Fibroblast of skin of left biceps (primary cell): ENCODE measurements around the gene SFXN5.

ENCODE experiments used
- DNase-seq, 2 experiments: peaks; one replicate each; pipeline ENCODE4 v3.0.0-alpha.2; 2013; ENCODE audit warnings: low read depth in 2 of 2

Gene SFXN5

GRCh38 chr2:72994991-72995380 is 76.5 kb downstream of the SFXN5 start:
- DNase-seq, result no peak

DNA sequence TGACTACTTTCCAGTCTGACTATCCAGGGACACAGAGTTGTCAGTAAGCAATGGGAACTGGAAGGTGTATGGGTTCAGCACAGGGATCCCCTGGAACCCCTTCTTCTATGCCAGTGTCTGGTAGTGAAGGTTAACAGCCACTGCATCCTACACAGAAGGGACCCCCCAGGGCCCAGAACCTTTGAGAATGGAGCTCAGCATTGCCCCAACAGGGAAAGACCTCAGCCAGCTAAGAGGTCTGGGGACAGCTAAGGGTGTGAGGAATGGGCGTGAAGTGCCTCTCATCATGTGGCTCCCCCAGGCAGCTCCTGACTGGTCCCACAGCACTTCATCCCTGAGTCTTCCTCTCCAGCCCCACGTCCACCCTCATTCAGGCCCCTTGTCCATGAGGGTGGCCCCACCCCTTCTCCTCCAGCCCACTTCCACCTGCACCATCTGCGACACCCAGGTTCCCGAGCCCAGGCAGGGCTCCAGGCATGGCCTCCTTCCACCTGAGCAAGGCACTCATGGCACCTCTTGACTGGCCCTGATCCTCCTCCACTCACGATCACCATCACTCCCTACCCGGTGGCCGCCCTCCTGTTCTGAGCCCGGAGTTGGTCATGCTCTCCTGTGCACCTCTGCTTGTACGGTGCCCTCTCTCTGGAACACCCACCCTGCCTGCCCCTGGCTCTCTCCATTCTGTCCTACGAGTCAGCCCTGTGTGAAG is 77.1 kb downstream of the SFXN5 start:
- no peak for DNase-seq

- no peak for DNase-seq
Observed at GRCh38 chr2:72993933-72994280, 77.6 kb downstream of the SFXN5 start.

- DNase-seq, result no peak
Observed at GRCh38 chr2:72993147-72993932, 78.2 kb downstream of the SFXN5 start.

GRCh38 chr2:72992734-72993102 is 78.8 kb downstream of the SFXN5 start:
- DNase-seq, result no peak

- DNase-seq, result no peak
Observed at GRCh38 chr2:72991980-72992733, 79.4 kb downstream of the SFXN5 start.

GRCh38 chr2:72991439-72991725 is 80.1 kb downstream of the SFXN5 start:
- DNase-seq, result no peak

- no peak for DNase-seq
Observed at GRCh38 chr2:72990695-72991438, 80.6 kb downstream of the SFXN5 start.

DNA sequence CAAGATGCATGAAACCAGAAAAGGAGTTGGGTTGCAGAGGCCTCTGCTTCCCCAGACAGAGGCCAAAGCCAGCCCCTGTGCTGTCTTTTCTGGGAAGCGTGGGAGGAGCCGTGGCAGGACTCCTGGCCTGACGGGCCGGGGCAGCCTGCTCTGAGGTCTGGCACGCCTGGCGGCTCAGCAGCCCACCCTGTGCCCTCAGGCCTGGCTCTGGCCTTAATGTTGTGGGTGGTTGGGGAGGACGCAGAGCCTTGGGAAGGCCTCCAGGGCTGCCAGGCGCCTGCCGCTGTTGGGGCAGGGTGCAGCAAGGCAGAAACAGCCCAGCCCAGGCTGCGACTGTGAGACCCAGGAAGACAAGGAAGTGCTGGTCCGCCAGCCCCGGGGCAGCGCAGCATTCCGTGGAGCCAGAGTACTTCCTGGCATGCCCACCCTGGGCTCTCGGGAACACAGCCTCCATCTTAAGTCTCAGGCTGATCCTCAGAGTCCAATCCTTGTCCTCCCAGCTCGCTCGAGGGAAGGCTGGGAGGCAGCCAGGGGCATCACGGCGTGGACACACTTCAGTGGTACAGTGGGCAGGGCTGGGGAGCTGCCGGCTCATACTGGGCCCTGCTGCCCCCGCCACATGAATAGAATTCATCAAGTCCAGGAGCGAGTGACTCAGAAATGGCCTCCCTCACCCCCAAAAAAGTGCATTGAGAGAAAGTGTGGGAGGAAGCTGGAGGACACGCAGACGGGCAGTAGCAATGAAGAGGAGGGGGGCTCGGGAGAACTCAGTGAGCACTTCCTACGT is 81.5 kb downstream of the SFXN5 start:
- no peak for DNase-seq

GRCh38 chr2:72988726-72989273 is 82.7 kb downstream of the SFXN5 start:
- DNase-seq, result no peak

- no peak for DNase-seq
Observed at GRCh38 chr2:72988041-72988440, 83.5 kb downstream of the SFXN5 start.

DNA sequence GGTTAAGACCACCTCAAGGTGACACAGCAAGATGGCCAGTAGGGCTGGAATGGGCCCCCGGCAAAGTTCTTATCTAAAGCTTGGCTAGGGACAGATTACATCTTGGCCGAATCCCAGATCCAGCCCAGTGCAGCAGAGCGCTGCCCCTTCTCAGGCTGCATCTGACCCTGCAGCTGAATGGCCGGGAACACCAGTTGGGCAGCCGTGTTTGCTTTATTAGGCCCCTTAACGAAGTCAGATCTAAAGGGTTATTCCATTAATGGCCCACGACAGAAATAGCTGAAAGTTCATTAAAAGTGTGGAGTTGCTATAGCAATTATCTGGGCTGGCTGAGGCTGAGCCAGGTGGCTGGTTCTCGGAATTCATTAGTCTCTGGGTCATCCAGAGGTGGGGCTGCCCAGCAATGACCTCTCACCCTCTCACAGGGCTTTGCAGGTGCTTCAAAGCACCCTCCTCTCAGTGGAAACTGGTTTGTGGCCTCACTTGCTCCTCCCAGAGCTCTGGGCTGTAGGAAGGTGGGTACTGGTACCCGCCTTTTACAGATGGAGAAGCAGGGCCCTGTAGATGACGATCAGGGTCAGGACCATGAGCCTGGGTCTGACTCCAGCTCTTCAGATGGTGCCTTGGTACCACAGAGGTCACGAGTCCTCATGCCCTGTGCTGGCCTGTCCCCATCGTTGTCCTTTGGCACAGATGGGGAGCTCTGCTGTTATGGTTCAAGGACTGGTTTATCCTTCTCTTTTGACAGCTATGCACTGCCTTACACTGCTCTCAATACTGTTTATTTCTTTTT is 85.4 kb downstream of the SFXN5 start:
- no peak for DNase-seq

DNA sequence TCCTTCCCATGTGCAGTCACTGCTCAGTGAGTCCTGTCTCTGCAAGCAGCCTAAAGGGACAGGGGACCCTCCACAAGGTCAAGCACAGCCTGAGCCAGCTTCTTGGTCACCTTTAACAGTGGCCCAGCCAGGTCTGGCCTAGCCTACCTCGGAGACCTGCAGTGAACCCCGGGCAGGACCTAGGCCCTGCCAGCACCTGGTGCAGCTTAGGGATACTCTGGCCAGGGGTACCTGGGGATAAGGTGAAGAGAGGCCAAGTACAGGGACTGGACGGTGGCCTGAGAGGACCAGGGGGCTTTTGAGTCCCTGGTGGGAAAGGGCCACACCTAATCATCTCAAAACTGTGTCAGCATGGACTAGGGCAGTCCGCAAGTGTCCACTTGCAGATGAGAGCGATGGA is 86.4 kb downstream of the SFXN5 start:
- no peak for DNase-seq

DNA sequence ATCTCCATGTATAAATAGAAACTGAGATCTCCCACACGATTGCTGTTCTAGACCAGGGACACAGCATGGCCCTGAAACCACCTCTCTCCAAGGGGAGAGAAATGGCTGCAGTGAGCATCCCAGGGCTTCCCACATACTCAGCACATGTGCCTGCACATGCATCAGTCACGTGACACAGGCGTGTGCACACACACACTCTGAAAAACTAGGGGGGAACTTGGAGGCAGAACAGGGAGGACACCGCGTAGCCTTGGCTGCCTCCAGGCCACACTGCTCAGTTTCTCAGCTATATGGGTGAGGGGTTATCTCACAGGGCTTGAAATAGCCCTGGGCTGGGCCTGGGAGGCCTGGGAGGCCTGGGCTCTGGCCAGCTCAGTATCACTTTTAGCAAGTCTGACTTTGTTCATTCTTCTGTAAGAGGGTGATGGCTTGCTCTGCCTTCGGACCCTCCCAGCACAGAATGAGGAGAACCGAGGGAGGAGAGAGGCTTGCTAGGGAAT is 87.3 kb downstream of the SFXN5 start:
- no peak for DNase-seq

- DNase-seq, result no peak
Observed at GRCh38 chr2:72983500-72984161, 87.9 kb downstream of the SFXN5 start.

DNA sequence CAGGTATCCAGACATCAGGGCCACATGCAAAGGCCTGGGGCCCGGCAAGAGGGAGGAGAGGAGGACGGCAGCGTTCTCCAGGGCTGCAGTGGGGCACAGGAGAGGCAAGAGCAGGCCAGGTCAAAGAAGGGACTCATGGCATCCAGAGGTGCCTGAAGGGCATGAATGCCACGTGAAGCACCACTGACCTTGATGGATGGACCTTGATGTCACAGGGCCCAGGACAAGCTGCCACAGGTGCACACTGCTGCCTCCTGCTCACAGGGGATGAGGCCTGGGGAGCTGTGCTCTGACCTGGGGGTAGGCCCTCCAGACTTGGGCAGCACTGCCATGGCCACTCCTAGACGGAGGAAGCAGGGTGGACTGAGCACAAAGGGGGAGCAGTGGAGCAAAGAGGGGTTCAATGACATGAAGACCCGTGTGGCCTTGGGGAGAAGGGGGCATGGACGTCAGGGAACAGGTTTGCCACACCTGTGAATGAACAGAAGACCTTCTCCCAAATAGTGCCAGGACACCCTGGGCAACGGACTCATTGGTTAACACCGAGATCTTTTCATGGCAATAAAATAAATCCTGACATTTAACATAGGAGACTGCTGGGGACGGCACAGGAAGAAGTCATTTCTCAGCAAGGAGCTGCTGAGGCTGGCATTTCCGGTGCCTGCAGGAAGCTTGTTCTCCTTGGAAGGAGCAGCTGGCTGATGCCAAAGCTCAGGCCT is 88.6 kb downstream of the SFXN5 start:
- no peak for DNase-seq

DNA sequence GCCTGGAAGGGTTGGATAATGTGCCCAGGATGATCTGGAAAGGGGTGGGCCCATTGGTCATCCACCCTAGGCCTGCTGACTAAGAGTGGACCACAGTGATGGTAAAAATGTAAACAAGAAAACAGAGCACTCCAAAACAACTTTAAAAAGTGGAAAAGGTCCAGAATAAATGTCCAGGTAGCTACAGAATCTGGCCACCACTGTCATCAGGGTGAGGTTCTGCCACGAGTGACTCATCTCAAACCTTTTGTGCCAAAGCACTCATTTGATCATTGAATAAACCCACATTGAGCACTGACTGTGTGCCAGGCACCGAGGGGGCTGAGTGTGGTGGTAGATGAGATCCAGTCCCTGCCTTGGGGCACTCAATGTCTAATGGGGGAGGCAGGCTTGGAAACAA is 89.3 kb downstream of the SFXN5 start:
- DNase-seq, result no peak

DNA sequence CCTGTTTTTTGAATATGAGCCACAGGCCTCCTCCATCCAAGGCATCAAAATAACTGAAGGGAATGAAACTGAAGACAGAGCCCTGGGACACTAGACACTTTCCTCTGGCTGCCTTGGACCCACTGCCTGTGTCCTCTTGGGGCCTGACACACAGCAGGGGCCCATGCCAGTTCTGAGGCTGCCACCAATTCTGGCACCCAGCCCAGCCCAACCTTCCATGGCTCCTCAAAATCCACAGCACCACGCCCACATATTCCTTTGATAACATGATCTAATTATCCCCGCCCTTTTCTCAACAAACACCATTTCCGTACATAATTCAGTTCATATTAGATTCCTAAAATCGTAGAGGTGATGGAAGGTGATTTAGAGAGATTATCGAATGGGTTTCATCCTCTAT is 90.0 kb downstream of the SFXN5 start:
- no peak for DNase-seq
